ENCODE data around the gene FBP1.

- TF ChIP-seq, protein P1, sequence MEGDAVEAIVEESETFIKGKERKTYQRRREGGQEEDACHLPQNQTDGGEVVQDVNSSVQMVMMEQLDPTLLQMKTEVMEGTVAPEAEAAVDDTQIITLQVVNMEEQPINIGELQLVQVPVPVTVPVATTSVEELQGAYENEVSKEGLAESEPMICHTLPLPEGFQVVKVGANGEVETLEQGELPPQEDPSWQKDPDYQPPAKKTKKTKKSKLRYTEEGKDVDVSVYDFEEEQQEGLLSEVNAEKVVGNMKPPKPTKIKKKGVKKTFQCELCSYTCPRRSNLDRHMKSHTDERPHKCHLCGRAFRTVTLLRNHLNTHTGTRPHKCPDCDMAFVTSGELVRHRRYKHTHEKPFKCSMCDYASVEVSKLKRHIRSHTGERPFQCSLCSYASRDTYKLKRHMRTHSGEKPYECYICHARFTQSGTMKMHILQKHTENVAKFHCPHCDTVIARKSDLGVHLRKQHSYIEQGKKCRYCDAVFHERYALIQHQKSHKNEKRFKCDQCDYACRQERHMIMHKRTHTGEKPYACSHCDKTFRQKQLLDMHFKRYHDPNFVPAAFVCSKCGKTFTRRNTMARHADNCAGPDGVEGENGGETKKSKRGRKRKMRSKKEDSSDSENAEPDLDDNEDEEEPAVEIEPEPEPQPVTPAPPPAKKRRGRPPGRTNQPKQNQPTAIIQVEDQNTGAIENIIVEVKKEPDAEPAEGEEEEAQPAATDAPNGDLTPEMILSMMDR (conservative IDR thresholded peaks at IDR 0.05 in 1 of 2, IDR thresholded peaks at IDR 0.05 in 1 of 2; ENCODE audit: low read depth in 1 of 2, low read length in 2 of 2), result no peak
- TF ChIP-seq EZH2 (IDR thresholded peaks at IDR 0.05; ENCODE audit: low read length, missing control alignments), result no peak
Observed at GRCh38 chr9:94649100-94649819, 9.9 kb upstream of the FBP1 start.
